Measurements from ENCODE around the gene SULT1A4.
"Not testable (repeated sequence)": the region's sequence is repeated elsewhere in the genome, so short reads cannot be mapped to it uniquely, and the experiment has no call there.

The SULT1A4 gene
- 0 reads per million in 2 donors for total RNA-seq

- DNase-seq: not testable (repeated sequence)
These were observed at the start of gene SULT1A4 for GRCh38 chr16:29459706-29460646. SULT1A4 (plus strand) TSS chr16:29459913; CDS start chr16:29461386, 1,473 bp downstream.

DNA sequence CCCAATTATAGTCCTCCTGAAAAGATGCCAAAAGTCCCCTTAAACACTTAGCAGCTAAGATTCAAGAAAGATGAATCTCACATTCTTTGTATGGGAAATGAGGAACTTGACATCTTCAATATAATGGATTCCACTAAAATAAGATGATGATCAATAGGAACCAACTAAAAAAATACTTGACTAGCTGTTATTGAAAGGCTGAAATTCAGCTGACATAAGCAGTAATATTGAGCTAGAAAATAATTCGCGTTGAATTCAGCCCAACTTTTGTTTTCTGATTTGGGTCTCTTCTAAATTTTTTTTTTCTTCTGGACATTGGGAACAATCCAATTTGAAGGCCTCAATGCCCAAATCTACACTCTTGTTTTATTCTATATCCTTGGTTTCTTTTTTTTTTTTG, 36.1 kb upstream of the SULT1A4 start:
- DNase-seq: not testable (repeated sequence)

- not testable (repeated sequence) for DNase-seq
These were observed 34.3 kb upstream of the SULT1A4 start for GRCh38 chr16:29425390-29425789.

DNA sequence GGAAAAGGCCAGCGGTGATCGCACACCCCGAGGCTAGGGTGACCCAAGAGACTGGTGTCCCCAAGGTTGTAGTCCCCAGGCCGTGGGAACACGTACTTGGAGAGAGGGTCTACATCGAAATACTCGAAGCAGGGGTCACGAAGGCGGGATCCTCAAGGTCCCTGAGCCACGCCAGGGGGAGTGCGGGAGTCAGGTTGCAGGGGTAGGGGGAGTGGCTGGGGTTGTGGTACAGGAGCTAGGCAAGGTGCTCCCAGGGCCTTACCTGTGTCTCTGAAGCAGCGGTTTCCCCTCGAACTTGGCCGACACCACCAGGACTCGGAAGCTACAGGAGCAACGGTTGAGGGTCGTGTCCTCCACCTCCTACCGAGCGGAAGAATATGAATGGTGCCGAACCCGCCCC, 6.0 kb upstream of the SULT1A4 start:
- DNase-seq: not testable (repeated sequence)

DNA sequence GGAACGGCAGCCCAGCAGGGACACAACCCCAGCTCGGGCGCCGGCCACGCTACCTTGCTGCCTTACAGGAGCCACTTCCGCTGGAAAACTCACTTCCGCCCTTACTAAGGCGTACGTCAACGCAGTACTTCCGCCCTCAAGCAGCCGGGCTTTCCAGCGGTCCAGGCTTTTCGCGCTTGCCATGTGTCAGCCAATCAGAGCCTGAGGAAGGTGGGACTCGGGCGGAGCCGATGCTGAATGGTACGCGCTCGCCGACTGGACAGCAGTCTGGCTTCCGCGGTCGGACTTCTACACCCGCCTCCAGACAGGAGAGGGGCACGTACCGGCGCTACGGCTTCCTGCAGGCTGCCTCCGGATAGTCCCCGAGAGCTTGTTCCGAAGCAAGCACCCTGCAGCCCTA, 5.4 kb upstream of the SULT1A4 start, which contains the start of the genes BOLA2 and SLX1B:
TSS of gene BOLA2 (minus strand) at position 83 of the 400 bp plus-strand sequence. CDS start 98 bp downstream, outside the sequence.
TSS of gene SLX1B (plus strand) at position 265 of the 400 bp plus-strand sequence.
- not testable (repeated sequence) for DNase-seq

DNA sequence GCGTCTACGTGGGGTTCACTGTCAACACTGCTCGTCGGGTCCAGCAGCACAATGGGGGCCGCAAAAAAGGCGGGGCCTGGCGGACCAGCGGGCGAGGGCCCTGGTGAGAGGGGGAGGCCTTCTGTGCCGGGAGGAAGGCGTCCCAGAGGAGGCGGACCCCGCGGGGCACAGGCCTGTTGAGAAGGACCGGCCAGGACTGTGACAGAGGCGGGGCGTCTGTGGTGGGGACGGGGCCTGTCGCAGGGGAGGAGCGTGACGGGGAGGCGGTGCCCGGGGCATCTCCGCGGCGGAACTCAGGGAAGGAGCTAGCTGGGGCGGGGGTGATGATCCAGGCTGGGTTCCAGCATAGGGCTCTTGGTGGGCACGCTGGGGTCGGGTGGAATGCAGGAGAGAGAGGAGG, 4.9 kb upstream of the SULT1A4 start:
- DNase-seq: not testable (repeated sequence)

GRCh38 chr16:29457660-29458059, 2.1 kb upstream of the SULT1A4 start:
- DNase-seq: not testable (repeated sequence)

DNA sequence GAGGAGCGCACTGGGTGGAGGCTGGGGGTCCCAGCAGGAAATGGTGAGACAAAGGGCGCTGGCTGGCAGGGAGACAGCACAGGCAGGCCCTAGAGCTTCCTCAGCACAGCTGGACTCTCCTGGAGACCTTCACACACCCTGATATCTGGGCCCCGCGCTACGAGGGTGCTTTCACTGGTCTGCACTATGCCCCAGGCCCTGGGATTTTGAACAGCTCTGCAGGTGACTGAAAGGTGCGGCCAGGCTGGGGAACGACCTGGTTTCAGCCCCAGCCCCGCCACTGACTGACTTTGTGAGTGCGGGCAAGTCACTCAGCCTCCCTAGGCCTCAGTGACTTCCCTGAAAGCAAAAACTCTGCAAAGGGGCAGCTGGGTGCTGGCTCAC, 926 bp downstream of the SULT1A4 start:
- not testable (repeated sequence) for DNase-seq

- DNase-seq: not testable (repeated sequence)
These were observed 6.5 kb downstream of the SULT1A4 start for GRCh38 chr16:29465985-29466824.

- DNase-seq: not testable (repeated sequence)
These were observed 7.2 kb downstream of the SULT1A4 start for GRCh38 chr16:29466904-29467303.

DNA sequence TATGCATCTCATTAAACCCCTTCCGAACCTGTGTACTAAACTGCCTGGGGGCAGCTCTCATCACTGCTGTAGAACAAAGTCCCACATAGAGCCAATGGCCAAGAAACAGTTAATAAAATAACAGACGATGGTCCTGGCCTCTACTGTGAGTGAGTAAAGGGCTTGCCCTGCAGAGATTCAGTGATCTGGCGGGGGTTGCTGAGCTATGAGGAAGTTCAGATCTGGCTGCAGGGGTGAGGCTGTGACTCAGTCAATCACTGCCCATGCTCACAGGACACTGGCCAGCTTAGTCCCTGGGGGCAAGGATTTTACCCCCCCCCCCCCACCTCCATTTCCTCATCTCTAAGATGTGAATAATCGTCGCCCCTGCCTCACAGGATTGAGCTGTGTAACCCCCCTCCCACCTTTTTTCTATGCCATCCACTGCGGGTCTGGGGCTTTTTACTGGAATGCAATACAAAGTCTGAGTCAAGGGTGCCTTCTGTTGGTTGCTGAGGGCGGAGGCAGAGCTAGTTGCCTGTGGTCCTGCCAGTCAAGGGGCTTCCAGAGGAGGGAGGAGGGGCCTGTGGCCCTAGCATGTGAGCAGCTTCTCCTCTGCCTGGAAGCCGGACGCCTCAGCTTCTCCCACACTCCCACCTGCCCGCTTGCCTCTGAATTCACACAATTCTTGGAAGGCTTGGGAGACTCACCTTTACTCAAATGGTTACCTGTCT, 8.1 kb downstream of the SULT1A4 start:
- DNase-seq: not testable (repeated sequence)

GRCh38 chr16:29469660-29470059, 9.9 kb downstream of the SULT1A4 start:
- peak; percentile 17 for DNase-seq

DNA sequence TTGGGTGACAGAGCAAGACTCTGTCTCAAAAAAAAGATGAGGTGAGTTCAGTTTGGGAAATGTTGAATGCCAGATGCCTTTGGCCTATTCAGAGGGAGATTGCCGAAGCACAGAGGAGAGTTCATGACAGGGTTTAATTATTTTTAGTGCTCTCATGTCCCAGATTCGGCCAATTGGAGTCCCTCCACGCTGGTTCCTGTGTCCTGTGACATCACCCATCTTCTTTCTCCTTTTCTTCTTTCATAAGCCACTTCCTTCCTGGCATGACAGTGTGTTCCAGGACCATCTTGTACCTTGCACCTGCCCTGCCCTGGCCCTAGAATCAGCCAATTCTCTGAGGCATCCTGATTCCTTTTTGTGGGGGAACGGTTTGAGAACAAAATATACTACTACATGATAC, 12.4 kb downstream of the SULT1A4 start:
- DNase-seq: not testable (repeated sequence)

DNA sequence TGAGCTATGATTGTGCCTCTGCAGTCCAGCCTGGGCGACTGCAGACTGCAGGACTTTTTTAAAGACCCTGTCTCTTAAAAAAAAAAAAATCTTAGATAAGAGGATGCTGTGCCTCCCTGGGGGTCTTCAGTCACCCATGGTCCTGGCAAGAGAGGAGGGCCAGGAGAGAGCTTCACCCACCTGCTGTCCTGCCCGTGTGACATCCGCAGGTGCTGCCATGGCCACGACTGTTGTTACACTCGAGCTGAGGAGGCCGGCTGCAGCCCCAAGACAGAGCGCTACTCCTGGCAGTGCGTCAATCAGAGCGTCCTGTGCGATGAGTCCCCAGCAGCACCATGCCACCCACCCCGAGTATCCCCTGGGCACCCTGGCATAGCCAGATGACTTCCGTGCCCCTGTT, 22.6 kb downstream of the SULT1A4 start:
- DNase-seq: not testable (repeated sequence)

DNA sequence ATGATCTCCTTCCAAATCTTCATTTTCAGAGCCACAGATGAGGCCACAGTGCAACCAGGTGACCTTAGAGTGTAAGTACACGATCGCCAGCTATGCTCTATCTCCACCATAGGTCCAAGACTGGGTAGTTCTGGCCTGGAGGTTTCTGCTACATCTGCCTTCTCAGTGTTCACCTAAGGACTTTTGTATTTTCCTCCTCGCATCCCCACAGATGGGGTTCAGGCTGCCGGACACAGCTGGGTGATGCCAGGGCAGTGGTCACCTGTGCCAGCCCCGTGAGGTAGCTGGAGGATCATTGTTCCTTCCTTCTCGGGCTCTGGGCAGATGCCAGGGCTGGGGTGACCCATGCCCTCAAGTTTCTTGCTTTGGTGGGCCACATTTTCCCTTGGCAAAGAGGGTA, 46.6 kb downstream of the SULT1A4 start, which contains the start of gene NPIPB12:
TSS of gene NPIPB12 (minus strand) at position 101 of the 400 bp plus-strand sequence.
- DNase-seq: not testable (repeated sequence)
